ENCODE measurements around the gene AFF2. TPM values are rescaled to one million over a fixed set of nuclear protein-coding genes. Genes with fewer than 3 reads are reported as not detected.

The AFF2 gene
- total and polyA plus RNA-seq, 4 donors, result 1.2 to 13.0 (median 3.9) TPM

DNA sequence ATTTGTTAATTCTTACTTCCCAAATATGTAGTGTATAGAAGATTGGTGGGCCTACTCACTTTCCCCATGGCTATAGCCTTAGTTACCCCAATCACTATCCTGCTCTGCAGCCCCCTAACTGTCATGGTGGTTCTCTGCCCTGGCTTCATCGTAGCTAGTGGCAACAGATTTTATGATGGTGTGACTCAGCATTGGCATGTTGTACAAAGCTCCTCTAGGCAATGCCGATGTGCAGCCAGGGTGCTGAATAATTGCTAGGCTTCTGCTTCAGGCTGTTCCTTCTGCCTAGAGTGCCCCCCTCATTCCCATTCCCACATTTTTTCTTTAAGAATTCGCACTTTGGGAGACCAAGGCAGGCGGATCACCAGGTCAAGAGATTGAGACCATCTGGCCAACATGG is 35.2 kb downstream of the AFF2 start:
- Histone ChIP-seq H3K27me3 (ENCODE audit: control insufficient read depth in 3 of 3, insufficient read depth in 3 of 3, low read length in 2 of 3) (peaks cover 0 to 4% (median 0%) of the 10 kb centered on the region in 3 donors), H3K36me3 (ENCODE audit: control insufficient read depth in 4 of 4, insufficient read depth in 4 of 4, low read length in 4 of 4) (no peaks in the 10 kb centered on the region), H3K4me1 (ENCODE audit: control insufficient read depth in 5 of 5, insufficient read depth in 5 of 5, low read length in 5 of 5) (no peaks in the 10 kb centered on the region), H3K4me3 (no peak overlapping the region), H3K27ac (ENCODE audit: low read depth in 1 of 2, low read length in 1 of 2) (no peak overlapping the region), H3K9me3 (ENCODE audit: control insufficient read depth in 4 of 4, insufficient read depth in 3 of 4, low read length in 3 of 4) (no peaks in the 10 kb centered on the region), H3K9ac (ENCODE audit: insufficient read depth in 1 of 2, low read length in 2 of 2) (no peak overlapping the region)
- TF ChIP-seq, protein P1, sequence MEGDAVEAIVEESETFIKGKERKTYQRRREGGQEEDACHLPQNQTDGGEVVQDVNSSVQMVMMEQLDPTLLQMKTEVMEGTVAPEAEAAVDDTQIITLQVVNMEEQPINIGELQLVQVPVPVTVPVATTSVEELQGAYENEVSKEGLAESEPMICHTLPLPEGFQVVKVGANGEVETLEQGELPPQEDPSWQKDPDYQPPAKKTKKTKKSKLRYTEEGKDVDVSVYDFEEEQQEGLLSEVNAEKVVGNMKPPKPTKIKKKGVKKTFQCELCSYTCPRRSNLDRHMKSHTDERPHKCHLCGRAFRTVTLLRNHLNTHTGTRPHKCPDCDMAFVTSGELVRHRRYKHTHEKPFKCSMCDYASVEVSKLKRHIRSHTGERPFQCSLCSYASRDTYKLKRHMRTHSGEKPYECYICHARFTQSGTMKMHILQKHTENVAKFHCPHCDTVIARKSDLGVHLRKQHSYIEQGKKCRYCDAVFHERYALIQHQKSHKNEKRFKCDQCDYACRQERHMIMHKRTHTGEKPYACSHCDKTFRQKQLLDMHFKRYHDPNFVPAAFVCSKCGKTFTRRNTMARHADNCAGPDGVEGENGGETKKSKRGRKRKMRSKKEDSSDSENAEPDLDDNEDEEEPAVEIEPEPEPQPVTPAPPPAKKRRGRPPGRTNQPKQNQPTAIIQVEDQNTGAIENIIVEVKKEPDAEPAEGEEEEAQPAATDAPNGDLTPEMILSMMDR (IDR thresholded peaks at IDR 0.05; ENCODE audit: control extremely low read depth, extremely low read depth), result no peak
- ATAC-seq (ENCODE audit: insufficient read depth, low FRiP score), result no peak
- 80 to 98% methylated on average over 4 of the region's 4 CpGs for WGBS, 2 donors
- no peak for DNase-seq

DNA sequence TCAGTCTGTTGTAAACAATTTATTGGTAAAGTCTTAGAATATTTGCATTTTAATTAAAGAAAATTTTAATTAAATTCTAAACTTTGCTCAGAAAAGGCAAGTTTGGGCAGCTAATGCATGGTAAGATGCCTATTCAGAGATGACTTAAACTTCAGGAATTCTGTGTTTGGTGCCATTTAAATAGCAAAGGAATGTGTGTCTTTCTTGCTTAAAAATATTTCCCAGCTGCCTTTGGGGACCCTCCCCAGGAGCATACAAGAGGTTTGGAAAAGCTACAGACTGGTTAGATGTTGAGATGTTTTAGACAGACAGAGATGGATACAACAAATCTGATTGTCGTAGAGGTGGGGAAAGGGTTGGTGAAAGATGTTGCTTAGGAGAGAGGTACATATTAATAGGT is 36.5 kb downstream of the AFF2 start:
- DNase-seq (no peak), ATAC-seq (ENCODE audit: insufficient read depth, low FRiP score) (no peak)
- H3K4me1 ChIP-seq (ENCODE audit: control insufficient read depth in 5 of 5, insufficient read depth in 5 of 5, low read length in 5 of 5), result no peaks in the 10 kb centered on the region

DNA sequence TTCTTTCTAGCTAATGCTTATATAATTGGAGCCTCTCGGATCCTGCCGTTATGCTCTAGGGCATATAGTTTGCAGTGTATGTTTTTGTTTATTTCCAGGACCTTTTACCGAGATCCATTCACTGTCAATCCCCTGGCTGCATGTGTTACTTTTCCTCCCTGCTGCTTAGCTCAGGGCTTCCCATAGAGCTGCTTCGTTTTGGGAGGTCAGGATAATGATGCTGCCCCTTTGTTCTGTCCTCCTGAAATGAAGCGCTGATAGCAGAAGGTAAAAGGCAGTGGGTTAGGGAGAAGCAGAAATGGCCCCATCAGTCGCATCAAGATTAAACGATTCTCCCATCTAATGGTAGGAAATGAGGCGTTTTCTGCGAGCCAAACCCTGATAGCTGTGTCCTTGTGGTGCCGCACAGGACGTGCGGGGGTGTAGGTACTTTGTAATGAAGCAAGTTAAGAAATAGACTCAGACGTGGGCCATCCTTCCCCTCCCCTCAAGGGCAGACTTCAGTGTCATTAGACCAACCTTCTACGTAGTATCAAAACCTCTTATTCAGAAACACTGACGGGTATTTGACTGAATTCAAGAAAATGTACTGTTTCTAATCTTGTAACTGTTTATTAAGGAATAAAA is 37.3 kb downstream of the AFF2 start:
- TF ChIP-seq, protein P1 (IDR thresholded peaks at IDR 0.05; ENCODE audit: control extremely low read depth, extremely low read depth), result no peak
- Histone ChIP-seq H3K27me3 (ENCODE audit: control insufficient read depth in 3 of 3, insufficient read depth in 3 of 3, low read length in 2 of 3) (peaks cover 0 to 4% (median 0%) of the 10 kb centered on the region in 3 donors), H3K9me3 (ENCODE audit: control insufficient read depth in 4 of 4, insufficient read depth in 3 of 4, low read length in 3 of 4) (no peaks in the 10 kb centered on the region), H3K4me3 (no peak overlapping the region), H3K4me1 (ENCODE audit: control insufficient read depth in 5 of 5, insufficient read depth in 5 of 5, low read length in 5 of 5) (no peaks in the 10 kb centered on the region), H3K9ac (ENCODE audit: insufficient read depth in 1 of 2, low read length in 2 of 2) (no peak overlapping the region), H3K36me3 (ENCODE audit: control insufficient read depth in 4 of 4, insufficient read depth in 4 of 4, low read length in 4 of 4) (no peaks in the 10 kb centered on the region), H3K27ac (ENCODE audit: low read depth in 1 of 2, low read length in 1 of 2) (no peak overlapping the region)
- no peak for DNase-seq
- 69 to 77% methylated on average over 15 of the region's 15 CpGs for WGBS, 2 donors
- no peak for ATAC-seq (ENCODE audit: insufficient read depth, low FRiP score)

More for the DNA sequence above, 36.5 kb downstream of the AFF2 start:
- Histone ChIP-seq H3K27ac (ENCODE audit: low read depth in 1 of 2, low read length in 1 of 2) (no peak overlapping the region), H3K4me3 (no peak overlapping the region), H3K9me3 (ENCODE audit: control insufficient read depth in 4 of 4, insufficient read depth in 3 of 4, low read length in 3 of 4) (no peaks in the 10 kb centered on the region), H3K9ac (ENCODE audit: insufficient read depth in 1 of 2, low read length in 2 of 2) (no peak overlapping the region), H3K27me3 (ENCODE audit: control insufficient read depth in 3 of 3, insufficient read depth in 3 of 3, low read length in 2 of 3) (peaks cover 0 to 4% (median 0%) of the 10 kb centered on the region in 3 donors), H3K36me3 (ENCODE audit: control insufficient read depth in 4 of 4, insufficient read depth in 4 of 4, low read length in 4 of 4) (no peaks in the 10 kb centered on the region)
- WGBS, 2 donors, result 94 to 100% methylated on average over 1 of the region's 1 CpG
- TF ChIP-seq, protein P1 (IDR thresholded peaks at IDR 0.05; ENCODE audit: control extremely low read depth, extremely low read depth), result no peak

DNA sequence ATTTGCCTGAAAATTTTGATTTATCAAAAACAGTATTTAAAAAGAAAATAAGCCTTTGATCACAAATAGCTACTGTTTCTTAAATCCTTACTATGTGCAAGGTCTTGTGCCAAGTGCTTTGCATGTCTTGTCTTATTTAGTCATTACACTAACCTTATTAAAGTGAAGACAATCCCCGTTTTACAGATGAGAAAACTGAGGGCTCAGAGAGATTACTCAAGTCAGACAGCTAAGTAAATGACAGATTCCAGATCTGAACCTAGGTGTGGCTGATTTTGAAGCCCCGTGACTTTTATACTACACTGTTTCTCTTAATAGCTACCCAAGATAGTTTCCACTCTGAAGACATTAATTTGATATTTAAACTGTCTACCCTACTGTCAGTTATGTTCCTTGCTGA is 38.2 kb downstream of the AFF2 start:
- 75 to 93% methylated on average over 2 of the region's 2 CpGs for whole genome bisulfite sequencing, 2 donors

More for the DNA sequence above, 38.2 kb downstream of the AFF2 start:
- Histone ChIP-seq H3K27ac (ENCODE audit: low read depth in 1 of 2, low read length in 1 of 2) (no peak overlapping the region), H3K4me1 (ENCODE audit: control insufficient read depth in 5 of 5, insufficient read depth in 5 of 5, low read length in 5 of 5) (peaks cover 0 to 2% (median 0%) of the 10 kb centered on the region in 5 donors), H3K27me3 (ENCODE audit: control insufficient read depth in 3 of 3, insufficient read depth in 3 of 3, low read length in 2 of 3) (peaks cover 0 to 6% (median 0%) of the 10 kb centered on the region in 3 donors), H3K36me3 (ENCODE audit: control insufficient read depth in 4 of 4, insufficient read depth in 4 of 4, low read length in 4 of 4) (no peaks in the 10 kb centered on the region), H3K4me3 (no peak overlapping the region), H3K9ac (ENCODE audit: insufficient read depth in 1 of 2, low read length in 2 of 2) (no peak overlapping the region), H3K9me3 (ENCODE audit: control insufficient read depth in 4 of 4, insufficient read depth in 3 of 4, low read length in 3 of 4) (no peaks in the 10 kb centered on the region)
- no peak for DNase-seq
- TF ChIP-seq, protein P1 (IDR thresholded peaks at IDR 0.05; ENCODE audit: control extremely low read depth, extremely low read depth), result no peak
- no peak for ATAC-seq (ENCODE audit: insufficient read depth, low FRiP score)
